Suprapubic skin (tissue), 4 donors: ENCODE measurements around the gene TMEM131.

ENCODE experiments used
- EP300 ChIP-seq: sonication (generic); formaldehyde crosslinking; IDR thresholded peaks from one replicate; pipeline ENCODE4 v1.6.1; 2017; ENCODE audit warnings: antibody characterized with exemption
- POLR2A ChIP-seq, 2 donors: fragments of 450-650 bp; IDR thresholded peaks; one replicate each; pipeline ENCODE4 v1.6.1; 2017; ENCODE audit warnings: antibody characterized with exemption in 2 of 2, mild to moderate bottlenecking in 2 of 2, moderate library complexity in 2 of 2
- POLR2AphosphoS5 ChIP-seq, 3 donors: sonication (generic); formaldehyde crosslinking; IDR thresholded peaks; one replicate each; pipeline ENCODE4 v1.6.1; 2017; ENCODE audit warnings: antibody characterized with exemption in 3 of 3
- TF ChIP-seq, protein P1 (sequence below), 2 donors: fragments of 200-600 bp in 1 of 2; fragments of 450-650 bp in 1 of 2; sonication (generic) in 1 of 2; IDR thresholded peaks; one replicate each; pipeline ENCODE4 v1.5.1; 2016 to 2019; ENCODE audit warnings: antibody characterized with exemption in 2 of 2, mild to moderate bottlenecking in 1 of 2, moderate library complexity in 1 of 2

- TF ChIP-seq, protein P1, sequence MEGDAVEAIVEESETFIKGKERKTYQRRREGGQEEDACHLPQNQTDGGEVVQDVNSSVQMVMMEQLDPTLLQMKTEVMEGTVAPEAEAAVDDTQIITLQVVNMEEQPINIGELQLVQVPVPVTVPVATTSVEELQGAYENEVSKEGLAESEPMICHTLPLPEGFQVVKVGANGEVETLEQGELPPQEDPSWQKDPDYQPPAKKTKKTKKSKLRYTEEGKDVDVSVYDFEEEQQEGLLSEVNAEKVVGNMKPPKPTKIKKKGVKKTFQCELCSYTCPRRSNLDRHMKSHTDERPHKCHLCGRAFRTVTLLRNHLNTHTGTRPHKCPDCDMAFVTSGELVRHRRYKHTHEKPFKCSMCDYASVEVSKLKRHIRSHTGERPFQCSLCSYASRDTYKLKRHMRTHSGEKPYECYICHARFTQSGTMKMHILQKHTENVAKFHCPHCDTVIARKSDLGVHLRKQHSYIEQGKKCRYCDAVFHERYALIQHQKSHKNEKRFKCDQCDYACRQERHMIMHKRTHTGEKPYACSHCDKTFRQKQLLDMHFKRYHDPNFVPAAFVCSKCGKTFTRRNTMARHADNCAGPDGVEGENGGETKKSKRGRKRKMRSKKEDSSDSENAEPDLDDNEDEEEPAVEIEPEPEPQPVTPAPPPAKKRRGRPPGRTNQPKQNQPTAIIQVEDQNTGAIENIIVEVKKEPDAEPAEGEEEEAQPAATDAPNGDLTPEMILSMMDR (IDR thresholded peaks at IDR 0.05): no peak
- TF ChIP-seq POLR2A (IDR thresholded peaks at IDR 0.05): no peak
- no peak for TF ChIP-seq POLR2AphosphoS5 (IDR thresholded peaks at IDR 0.05)
- no peak for TF ChIP-seq EP300
Measured at GRCh38 chr2:97991081-97991856, 4.5 kb downstream of the TMEM131 start.
